ENCODE data around the gene FOXN3. TPM values are rescaled to one million over a fixed set of nuclear protein-coding genes. Genes with fewer than 3 reads are reported as not detected.

Gene FOXN3
- total and polyA plus RNA-seq, 8 donors = 43.5 to 80.7 (median 49.1) TPM

DNA sequence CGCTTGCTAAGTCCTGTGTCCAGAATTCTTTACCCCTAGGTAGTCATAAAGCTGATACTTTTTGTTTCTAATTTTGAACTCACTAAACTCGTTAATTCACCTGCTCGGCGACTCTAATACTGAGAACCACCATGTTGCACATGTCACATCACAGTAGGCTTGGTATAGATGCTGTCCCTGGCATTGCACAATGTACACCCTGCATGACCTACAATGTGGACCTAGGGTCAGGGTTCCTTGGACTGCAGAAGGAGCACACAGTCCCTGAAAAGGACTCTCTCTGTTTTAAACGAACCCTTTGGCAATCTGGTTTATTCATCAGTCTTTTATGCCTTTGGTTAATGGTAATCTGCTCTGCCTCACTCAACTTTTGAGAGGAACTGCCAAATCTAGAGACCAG lies 272.4 kb downstream of the FOXN3 start:
- TF ChIP-seq, protein P1, sequence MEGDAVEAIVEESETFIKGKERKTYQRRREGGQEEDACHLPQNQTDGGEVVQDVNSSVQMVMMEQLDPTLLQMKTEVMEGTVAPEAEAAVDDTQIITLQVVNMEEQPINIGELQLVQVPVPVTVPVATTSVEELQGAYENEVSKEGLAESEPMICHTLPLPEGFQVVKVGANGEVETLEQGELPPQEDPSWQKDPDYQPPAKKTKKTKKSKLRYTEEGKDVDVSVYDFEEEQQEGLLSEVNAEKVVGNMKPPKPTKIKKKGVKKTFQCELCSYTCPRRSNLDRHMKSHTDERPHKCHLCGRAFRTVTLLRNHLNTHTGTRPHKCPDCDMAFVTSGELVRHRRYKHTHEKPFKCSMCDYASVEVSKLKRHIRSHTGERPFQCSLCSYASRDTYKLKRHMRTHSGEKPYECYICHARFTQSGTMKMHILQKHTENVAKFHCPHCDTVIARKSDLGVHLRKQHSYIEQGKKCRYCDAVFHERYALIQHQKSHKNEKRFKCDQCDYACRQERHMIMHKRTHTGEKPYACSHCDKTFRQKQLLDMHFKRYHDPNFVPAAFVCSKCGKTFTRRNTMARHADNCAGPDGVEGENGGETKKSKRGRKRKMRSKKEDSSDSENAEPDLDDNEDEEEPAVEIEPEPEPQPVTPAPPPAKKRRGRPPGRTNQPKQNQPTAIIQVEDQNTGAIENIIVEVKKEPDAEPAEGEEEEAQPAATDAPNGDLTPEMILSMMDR (IDR thresholded peaks at IDR 0.05) = no peak
- DNase-seq (no peak), ATAC-seq (no peak)
- Histone ChIP-seq H3K27ac (no peak overlapping the region), H3K4me1 (no peaks in the 10 kb centered on the region), H3K9me3 (no peaks in the 10 kb centered on the region), H3K36me3 (no peaks in the 10 kb centered on the region), H3K4me3 (no peak overlapping the region), H3K27me3 (no peaks in the 10 kb centered on the region)
- intact Hi-C loops (cut with DNase I) = no loop called here

DNA sequence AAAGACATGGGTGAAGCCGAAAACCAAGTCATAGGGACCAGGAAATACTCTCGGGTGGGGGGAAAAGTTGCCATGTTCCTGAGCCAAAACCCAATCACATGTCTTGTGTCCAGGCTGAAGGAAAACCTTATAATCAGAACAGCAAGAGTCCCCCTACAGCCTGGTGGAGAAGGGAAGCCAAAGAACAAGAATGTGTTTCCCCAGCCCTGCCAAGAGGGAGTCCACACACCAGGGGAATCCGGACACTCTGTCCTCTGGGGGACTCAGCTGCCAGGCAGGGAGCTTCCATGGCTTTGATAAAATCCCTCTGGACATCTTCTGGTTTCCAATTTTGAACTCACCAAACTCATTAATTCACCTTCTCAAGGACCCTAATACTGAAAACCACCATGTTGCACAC lies 273.0 kb downstream of the FOXN3 start:
- Histone ChIP-seq H3K27me3 (no peaks in the 10 kb centered on the region), H3K9me3 (no peaks in the 10 kb centered on the region), H3K4me1 (no peaks in the 10 kb centered on the region), H3K4me3 (no peak overlapping the region), H3K27ac (no peak overlapping the region), H3K36me3 (no peaks in the 10 kb centered on the region)
- TF ChIP-seq, protein P1 (IDR thresholded peaks at IDR 0.05) = no peak
- intact Hi-C loops (cut with DNase I) = no loop called here
- DNase-seq (no peak), ATAC-seq (no peak)

DNA sequence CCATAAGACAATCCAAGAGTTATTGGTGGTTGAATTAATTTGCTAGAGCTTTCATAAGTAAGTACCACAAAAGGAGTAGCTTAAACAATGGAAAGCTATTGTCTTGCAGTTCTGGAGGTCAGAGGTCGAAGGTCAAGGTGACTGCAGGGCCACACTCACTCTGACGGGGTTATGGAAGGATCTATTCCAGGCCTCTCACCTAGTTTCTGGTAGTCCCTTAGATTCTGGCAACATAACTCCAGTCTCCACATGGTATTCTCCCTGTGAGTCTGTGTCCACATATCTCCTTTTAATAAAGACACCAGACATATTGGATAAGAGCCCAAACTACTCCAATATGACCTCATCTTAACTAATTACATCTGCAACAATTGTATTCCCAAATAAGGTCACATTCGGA lies 273.4 kb downstream of the FOXN3 start:
- ATAC-seq = no peak
- no peaks in the 10 kb centered on the region for H3K9me3 ChIP-seq
- no peaks in the 10 kb centered on the region for H3K4me1 ChIP-seq
- no peak overlapping the region for H3K27ac ChIP-seq
- TF ChIP-seq, protein P1 (IDR thresholded peaks at IDR 0.05) = no peak
- H3K27me3 ChIP-seq = no peaks in the 10 kb centered on the region
- intact Hi-C loops (cut with DNase I) = no loop called here
- no peak for DNase-seq
- no peaks in the 10 kb centered on the region for H3K36me3 ChIP-seq
- no peak overlapping the region for H3K4me3 ChIP-seq

DNA sequence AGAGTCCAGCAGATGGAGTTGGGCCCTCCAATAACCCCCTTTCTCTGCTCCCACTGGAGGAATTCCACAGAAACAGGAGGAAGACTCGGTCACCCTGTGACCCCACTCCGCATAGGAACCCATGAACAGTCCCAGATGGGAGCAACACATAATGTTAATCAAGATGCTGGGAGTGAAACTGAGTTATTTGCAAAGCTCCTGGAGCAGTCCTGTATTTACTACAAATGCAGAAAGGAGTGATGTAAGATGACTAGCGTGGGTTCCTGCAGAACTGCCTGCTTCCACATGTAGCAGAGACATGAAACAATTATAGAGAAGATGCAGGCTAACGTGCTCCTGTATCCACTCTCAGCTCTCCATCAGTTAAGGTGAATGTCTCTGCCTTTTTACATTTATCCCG lies 274.7 kb downstream of the FOXN3 start:
- Histone ChIP-seq H3K4me3 (no peak overlapping the region), H3K9me3 (no peaks in the 10 kb centered on the region), H3K36me3 (no peaks in the 10 kb centered on the region), H3K4me1 (peaks cover 0 to 3% of the 10 kb centered on the region in 2 donors), H3K27ac (no peak overlapping the region), H3K27me3 (no peaks in the 10 kb centered on the region)
- intact Hi-C loops (cut with DNase I) = no loop called here
- DNase-seq = no peak
- TF ChIP-seq, protein P1 (IDR thresholded peaks at IDR 0.05) = no peak
- no peak for ATAC-seq

DNA sequence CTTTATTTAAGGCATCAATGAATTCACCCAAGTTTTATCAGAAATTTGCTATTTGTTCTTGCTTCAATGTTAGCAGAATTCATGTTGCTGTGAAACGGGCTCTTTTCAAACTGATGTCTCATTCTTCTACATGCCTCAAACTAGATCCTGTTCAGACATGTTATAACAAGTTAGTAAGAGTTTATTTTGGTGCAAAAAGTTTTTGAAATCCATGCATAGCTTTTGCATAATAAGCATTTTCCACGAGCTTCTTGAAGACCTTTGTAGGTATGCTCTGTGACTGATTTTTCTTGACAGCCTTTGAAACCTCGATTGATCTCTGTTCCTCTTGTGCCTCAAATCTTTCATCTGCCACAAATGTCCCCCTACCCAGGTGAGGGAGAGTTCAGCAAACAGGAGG lies 275.2 kb downstream of the FOXN3 start:
- no peak for ATAC-seq
- Histone ChIP-seq H3K4me3 (no peak overlapping the region), H3K36me3 (no peaks in the 10 kb centered on the region), H3K9me3 (no peaks in the 10 kb centered on the region), H3K4me1 (peaks cover 0 to 7% of the 10 kb centered on the region in 2 donors), H3K27me3 (no peaks in the 10 kb centered on the region), H3K27ac (no peak overlapping the region)
- TF ChIP-seq, protein P1 (IDR thresholded peaks at IDR 0.05) = no peak
- intact Hi-C loops (cut with DNase I) = no loop called here
- no peak for DNase-seq

All from left lung (tissue), 10 donors.